HepG2 (cell line): ENCODE measurements around the gene DENND10. TPM values are rescaled to one million over a fixed set of nuclear protein-coding genes. Genes with fewer than 3 reads are reported as not detected.

Experiments used
- BCLAF1 ChIP-seq: fragments of 450-650 bp; IDR thresholded peaks from 2 replicates; pipeline ENCODE4 v1.6.1; 2017; ENCODE audit warnings: mild to moderate bottlenecking
- BRD4 ChIP-seq: sonication (generic); formaldehyde crosslinking; IDR thresholded peaks from 2 replicates; pipeline ENCODE4 v1.4.0; 2020; ENCODE audit warnings: missing genetic modification reagents
- EEA1 ChIP-seq: sonication (generic); formaldehyde crosslinking; IDR thresholded peaks from 2 replicates; pipeline ENCODE4 v1.5.1; 2020; ENCODE audit warnings: mild to moderate bottlenecking, missing genetic modification reagents, borderline replicate concordance
- EP300 ChIP-seq, 3 experiments: sonication (generic) in 1 of 3; formaldehyde crosslinking in 1 of 3; IDR thresholded peaks; 2 replicates each; pipeline versions ENCODE4 v1.5.1 to v1.6.1; 2011 to 2020; ENCODE audit warnings: low read depth in 2 of 3, low read length in 2 of 3, borderline replicate concordance in 1 of 3, improper control_type of control experiment in 1 of 3, mild to moderate bottlenecking in 1 of 3, missing genetic modification reagents in 1 of 3, moderate library complexity in 1 of 3
- IKZF4 ChIP-seq: sonication (generic); formaldehyde crosslinking; IDR thresholded peaks from 2 replicates; pipeline ENCODE4 v1.5.1; 2020; ENCODE audit warnings: borderline replicate concordance, mild to moderate bottlenecking, low read depth, missing genetic modification reagents; ENCODE audit errors: not compliant biosample characterization
- PAX8 ChIP-seq: sonication (generic); formaldehyde crosslinking; IDR thresholded peaks from 2 replicates; pipeline ENCODE4 v1.8.0; 2022; ENCODE audit warnings: mild to moderate bottlenecking, missing genetic modification reagents, borderline replicate concordance
- SIX1 ChIP-seq: sonication (generic); formaldehyde crosslinking; IDR thresholded peaks from 2 replicates; pipeline ENCODE4 v1.4.0; 2020; ENCODE audit warnings: missing genetic modification reagents, borderline replicate concordance
- STAT5B ChIP-seq: sonication (generic); formaldehyde crosslinking; IDR thresholded peaks from 2 replicates; pipeline ENCODE4 v1.4.0; 2020; ENCODE audit warnings: missing genetic modification reagents
- TP53 ChIP-seq: sonication (generic); formaldehyde crosslinking; conservative IDR thresholded peaks from 2 replicates; pipeline ENCODE4 v1.4.0; 2020; ENCODE audit warnings: missing genetic modification reagents
- UBTF ChIP-seq: sonication (generic); formaldehyde crosslinking; IDR thresholded peaks from 2 replicates; pipeline ENCODE4 v1.4.0; 2020; ENCODE audit warnings: mild to moderate bottlenecking, missing genetic modification reagents
- ZFP41 ChIP-seq: sonication (generic); formaldehyde crosslinking; IDR thresholded peaks from 2 replicates; pipeline ENCODE4 v1.4.0; 2020; ENCODE audit warnings: mild to moderate bottlenecking, missing genetic modification reagents, borderline replicate concordance
- ZNF280B ChIP-seq: sonication (generic); formaldehyde crosslinking; IDR thresholded peaks from 2 replicates; pipeline ENCODE4 v1.5.0; 2020; ENCODE audit warnings: missing genetic modification reagents, mild to moderate bottlenecking, borderline replicate concordance
- ZNF33A ChIP-seq: sonication (generic); formaldehyde crosslinking; IDR thresholded peaks from 2 replicates; pipeline ENCODE4 v1.5.1; 2020; ENCODE audit warnings: missing genetic modification reagents, mild to moderate bottlenecking, moderate library complexity, borderline replicate concordance
- ZNF34 ChIP-seq: sonication (generic); formaldehyde crosslinking; IDR thresholded peaks from 2 replicates; pipeline ENCODE4 v1.4.0; 2020; ENCODE audit warnings: mild to moderate bottlenecking, missing genetic modification reagents, borderline replicate concordance
- ZNF430 ChIP-seq: sonication (generic); formaldehyde crosslinking; IDR thresholded peaks from 2 replicates; pipeline ENCODE4 v1.9.0; 2021; ENCODE audit warnings: mild to moderate bottlenecking, missing genetic modification reagents
- ZNF546 ChIP-seq: sonication (generic); formaldehyde crosslinking; conservative IDR thresholded peaks from 2 replicates; pipeline ENCODE4 v1.8.1; 2023; ENCODE audit warnings: mild to moderate bottlenecking, missing genetic modification reagents
- ZNF607 ChIP-seq: sonication (generic); formaldehyde crosslinking; IDR thresholded peaks from 2 replicates; pipeline ENCODE4 v1.5.1; 2020; ENCODE audit warnings: missing genetic modification reagents, mild to moderate bottlenecking, borderline replicate concordance
- ZNF672 ChIP-seq: sonication (generic); formaldehyde crosslinking; IDR thresholded peaks from 2 replicates; pipeline ENCODE4 v1.8.1; 2022; ENCODE audit warnings: missing genetic modification reagents
- ZNF713 ChIP-seq: sonication (generic); formaldehyde crosslinking; IDR thresholded peaks from 2 replicates; pipeline ENCODE4 v1.4.0; 2020; ENCODE audit warnings: mild to moderate bottlenecking, missing genetic modification reagents
- ZNF747 ChIP-seq: sonication (generic); formaldehyde crosslinking; IDR thresholded peaks from 2 replicates; pipeline ENCODE4 v1.8.1; 2023; ENCODE audit warnings: missing genetic modification reagents, mild to moderate bottlenecking, borderline replicate concordance
- polyA plus RNA-seq, 8 experiments: library from polyadenylated mRNA; depleted of rRNA in 3 of 8; stranded (reverse) in 7 of 8; unstranded in 1 of 8; fragments of >200 nt; fragmentation: Illumina TruSeq in 4 of 8; extraction: Trizol in 4 of 8; gene quantifications; 2 replicates each; pipeline versions ENCODE4 v1.2.1 to v1.2.3, GENCODE V29; 2011 to 2016; ENCODE audit warnings: low read depth in 4 of 8, missing spikeins in 1 of 8, mixed read lengths in 1 of 8; ENCODE audit not compliant: insufficient read depth in 1 of 8
- total RNA-seq, 5 experiments: library from RNA; depleted of rRNA; stranded (reverse); fragments of >200 nt; fragmentation: Illumina TruSeq; extraction: Trizol; gene quantifications; 2 replicates each; pipeline ENCODE4 v1.2.3, GENCODE V29; 2016; ENCODE audit warnings: low read depth in 1 of 5

DENND10 gene
- total and polyA plus RNA-seq, 2 of the 13 experiments (the other 11 are each of a cell fraction or from before 2014, with no cell fraction given): 43.7 to 78.8 TPM

GRCh38 chr10:119103903-119104653 is at the start of gene DENND10 (continued):
- TF ChIP-seq BCLAF1 (no peak), ZNF747 (no peak), PAX8 (CRISPR knock-in tag) (no peak), EP300 (IDR thresholded peaks at IDR 0.05; ENCODE audit: low read depth in 2 of 2, low read length in 2 of 2) (no peak), EP300 (CRISPR knock-in tag; IDR thresholded peaks at IDR 0.05; ENCODE audit: borderline replicate concordance) (no peak), STAT5B (CRISPR knock-in tag) (no peak), ZFP41 (CRISPR knock-in tag) (no peak), UBTF (CRISPR knock-in tag) (peak; percentile 74; the same call in 1 of the 2 replicates), TP53 (no peak), ZNF280B (CRISPR knock-in tag) (no peak), ZNF672 (no peak), ZNF33A (CRISPR knock-in tag) (no peak), ZNF430 (CRISPR knock-in tag) (peak; percentile 60), ZNF607 (CRISPR knock-in tag) (peak; percentile 62; the same call in 1 of the 2 replicates), BRD4 (CRISPR knock-in tag) (0 out of 2 replicates have a peak, but pooled peaks have one; percentile 41), SIX1 (no peak), ZNF546 (CRISPR knock-in tag) (no peak), IKZF4 (CRISPR knock-in tag) (peak; percentile 78), ZNF713 (CRISPR knock-in tag) (no peak), EEA1 (CRISPR knock-in tag) (no peak), ZNF34 (CRISPR knock-in tag) (no peak)
